Measurements from ENCODE around the gene REM2. TPM values are rescaled to one million over a fixed set of nuclear protein-coding genes. Genes with fewer than 3 reads are reported as not detected.
A peak's percentile ranks its signal among the peaks of the same experiment; 100 is the strongest.

The REM2 gene
- total RNA-seq, 1 donor: 0.43 TPM

DNA sequence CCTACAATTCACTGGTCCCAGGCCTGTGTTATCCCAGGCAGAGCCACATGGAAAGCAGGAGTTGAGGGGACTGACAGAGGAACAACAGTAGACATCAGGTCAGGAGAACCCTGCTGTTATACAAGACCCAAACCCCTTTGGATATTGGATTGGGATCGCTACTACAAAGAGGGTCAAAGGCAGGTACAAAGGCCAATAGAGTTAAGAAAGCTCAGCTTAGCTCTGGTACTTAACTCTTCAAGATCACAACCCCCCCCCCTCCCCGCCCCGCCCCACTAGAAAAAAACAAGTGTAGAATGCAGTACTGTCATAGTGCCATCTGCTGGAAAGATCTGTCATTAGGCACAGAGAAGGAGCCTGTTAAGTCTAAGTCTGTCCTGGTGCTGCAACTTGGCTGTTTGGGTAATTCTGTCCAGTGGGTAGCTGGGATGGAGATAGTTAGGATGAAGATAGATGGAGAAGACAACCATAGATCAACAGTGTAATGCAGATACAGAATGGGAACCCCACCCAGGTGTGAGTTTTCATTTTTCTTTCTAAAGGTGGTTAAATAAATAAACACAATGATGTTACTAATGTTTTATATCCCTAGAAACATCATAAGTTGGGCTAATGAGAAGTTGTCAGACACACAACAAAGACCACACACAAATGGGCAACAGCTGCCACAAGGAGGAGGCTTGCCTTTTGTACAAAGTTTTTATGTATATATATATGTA lies 17.2 kb downstream of the REM2 start:
- H3K4me3 ChIP-seq (ENCODE audit: low read depth, low read length): no peak overlapping the region
- DNase-seq (ENCODE audit: low read depth): peak; percentile 79
- peak; percentile 62 for TF ChIP-seq CTCF (IDR thresholded peaks at IDR 0.05; ENCODE audit: insufficient read depth, low read depth, low read length)

- H3K4me3 ChIP-seq (ENCODE audit: low read depth, low read length): no peak overlapping the region
- no peak for DNase-seq (ENCODE audit: low read depth)
- TF ChIP-seq CTCF (IDR thresholded peaks at IDR 0.05; ENCODE audit: insufficient read depth, low read depth, low read length): no peak
Observed at GRCh38 chr14:22901799-22902198, 18.8 kb downstream of the REM2 start.

- DNase-seq (ENCODE audit: low read depth): no peak
- no peak for TF ChIP-seq CTCF (IDR thresholded peaks at IDR 0.05; ENCODE audit: insufficient read depth, low read depth, low read length)
- no peak overlapping the region for H3K4me3 ChIP-seq (ENCODE audit: low read depth, low read length)
Observed at GRCh38 chr14:22903742-22904087, 20.7 kb downstream of the REM2 start.

DNA sequence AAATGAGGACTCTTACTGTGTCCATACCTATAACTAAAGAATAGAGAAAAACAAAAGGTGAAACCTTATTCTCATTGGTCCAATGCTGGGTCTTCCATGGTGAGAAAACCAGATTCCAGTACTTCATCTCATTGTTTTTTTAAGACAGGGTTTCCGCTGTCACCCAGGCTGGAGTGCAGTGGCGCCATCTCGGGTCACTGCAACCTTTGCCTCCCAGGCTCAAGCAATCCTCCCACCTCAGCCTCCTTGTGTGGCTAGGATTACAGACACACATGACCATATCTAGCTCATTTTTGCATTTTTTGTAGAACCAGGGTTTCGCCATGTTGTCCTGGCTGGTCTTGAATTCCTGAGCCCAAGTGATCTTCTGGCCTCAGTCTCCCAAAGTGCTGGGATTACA lies 22.6 kb downstream of the REM2 start:
- no peak for DNase-seq (ENCODE audit: low read depth)
- H3K4me3 ChIP-seq (ENCODE audit: low read depth, low read length): no peak overlapping the region
- TF ChIP-seq CTCF (IDR thresholded peaks at IDR 0.05; ENCODE audit: insufficient read depth, low read depth, low read length): no peak

- no peak overlapping the region for H3K4me3 ChIP-seq (ENCODE audit: low read depth, low read length)
- no peak for TF ChIP-seq CTCF (IDR thresholded peaks at IDR 0.05; ENCODE audit: insufficient read depth, low read depth, low read length)
- DNase-seq (ENCODE audit: low read depth): no peak
Observed at GRCh38 chr14:22906073-22906472, 23.1 kb downstream of the REM2 start.

DNA sequence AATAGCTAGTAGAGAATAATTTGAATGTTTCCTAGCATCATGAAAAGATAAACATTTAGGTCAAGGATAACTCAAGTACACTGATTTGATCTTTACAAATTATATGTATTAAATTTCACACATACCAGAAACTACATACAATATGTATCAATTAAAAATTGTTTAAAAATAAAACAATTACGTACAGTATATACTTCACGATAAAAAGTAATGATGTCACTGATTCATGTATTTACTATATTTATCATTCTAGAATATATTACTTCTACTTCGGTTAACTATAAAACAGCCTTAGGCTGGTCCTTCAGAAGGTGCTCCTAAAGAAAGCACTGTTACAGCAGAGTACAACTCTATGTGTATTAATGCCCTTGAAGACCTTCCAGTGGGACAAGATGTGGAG lies 24.4 kb downstream of the REM2 start:
- no peak for DNase-seq (ENCODE audit: low read depth)
- no peak overlapping the region for H3K4me3 ChIP-seq (ENCODE audit: low read depth, low read length)
- TF ChIP-seq CTCF (IDR thresholded peaks at IDR 0.05; ENCODE audit: insufficient read depth, low read depth, low read length): no peak

GRCh38 chr14:22908601-22909000 lies 25.6 kb downstream of the REM2 start:
- no peak overlapping the region for H3K4me3 ChIP-seq (ENCODE audit: low read depth, low read length)
- no peak for TF ChIP-seq CTCF (IDR thresholded peaks at IDR 0.05; ENCODE audit: insufficient read depth, low read depth, low read length)
- peak; percentile 84 for DNase-seq (ENCODE audit: low read depth)

Measured in fibroblast of villous mesenchyme (primary cell).